Retinal pigment epithelial cell (primary cell): ENCODE measurements around the gene NUP188.

Experiments used
- DNase-seq: peaks from one replicate; pipeline ENCODE4 v3.0.0-alpha.2; 2010; ENCODE audit warnings: low read depth
- H3K4me3 ChIP-seq: 2 replicates; pipeline ENCODE4 v1.5.1; 2011; ENCODE audit warnings: mild to moderate bottlenecking, low read length, control low read depth, moderate library complexity
- CTCF ChIP-seq: conservative IDR thresholded peaks from 2 replicates; pipeline ENCODE4 v1.5.1; 2011; ENCODE audit warnings: low read depth, low read length, control low read depth, inconsistent platforms

NUP188 gene

GRCh38 chr9:129007766-129008468 lies 60.4 kb downstream of the NUP188 start:
- DNase-seq: no peak
- no peak overlapping the region for H3K4me3 ChIP-seq
- TF ChIP-seq CTCF: no peak

- no peak for TF ChIP-seq CTCF
- DNase-seq: no peak
- H3K4me3 ChIP-seq: no peak overlapping the region
Observed at GRCh38 chr9:129008469-129008965, 61.0 kb downstream of the NUP188 start.

- H3K4me3 ChIP-seq: no peak overlapping the region
- TF ChIP-seq CTCF: no peak
- DNase-seq: no peak
Observed at GRCh38 chr9:129008986-129009583, 61.6 kb downstream of the NUP188 start.

GRCh38 chr9:129009584-129010141 lies 62.2 kb downstream of the NUP188 start:
- TF ChIP-seq CTCF: no peak
- H3K4me3 ChIP-seq: no peak overlapping the region
- DNase-seq: no peak

- H3K4me3 ChIP-seq: no peak overlapping the region
- DNase-seq: no peak
- no peak for TF ChIP-seq CTCF
Observed at GRCh38 chr9:129010267-129010975, 62.9 kb downstream of the NUP188 start.

- DNase-seq: no peak
- no peak for TF ChIP-seq CTCF
- no peak overlapping the region for H3K4me3 ChIP-seq
Observed at GRCh38 chr9:129011170-129011569, 63.7 kb downstream of the NUP188 start.
